H1 (cell line): ENCODE measurements around the gene PPP2R2B. TPM values are rescaled to one million over a fixed set of nuclear protein-coding genes. Genes with fewer than 3 reads are reported as not detected.

ENCODE experiments used
- CTCF ChIA-PET: fragments of 300-600 bp; sonication (Branson Sonifier 250); formaldehyde crosslinking; loops from one replicate; lab custom pipeline; 2021; ENCODE audit not compliant: partially characterized antibody; lab: Charles Lee
- POLR2A ChIA-PET: fragments of 300-600 bp; sonication (Branson Sonifier 250); formaldehyde crosslinking; loops from one replicate; lab custom pipeline; 2021; ENCODE audit warnings: inconsistent platforms; ENCODE audit not compliant: partially characterized antibody; lab: Charles Lee
- DNase-seq, 2 experiments: peaks; one replicate each; pipeline versions ENCODE4 v3.0.0 to v3.0.0-alpha.2; 2010 to 2022; ENCODE audit warnings: low spot score in 2 of 2, low read depth in 1 of 2, mixed read lengths in 1 of 2
- FAIRE-seq: peaks from 2 replicates; lab custom pipeline; 2011; peaks lifted over from hg19 to GRCh38; lab: Jason Lieb, UNC
- H2AFZ ChIP-seq: 2 replicates; pipeline ENCODE4 v1.8.1; 2012; ENCODE audit warnings: low read length, inconsistent platforms
- H2AK5ac ChIP-seq: 2 replicates; pipeline ENCODE4 v1.6.1; 2013; ENCODE audit warnings: low read depth, low read length
- H2BK120ac ChIP-seq: replicated peaks from 2 replicates; pipeline ENCODE3; 2013; ENCODE audit warnings: low read depth, low read length, inconsistent platforms
- H2BK12ac ChIP-seq: 2 replicates; pipeline ENCODE4 v1.6.1; 2013; ENCODE audit warnings: low read depth, low read length
- H2BK15ac ChIP-seq: 2 replicates; pipeline ENCODE4 v1.6.1; 2013; ENCODE audit warnings: low read length
- H2BK20ac ChIP-seq: 2 replicates; pipeline ENCODE4 v1.6.1; 2013; ENCODE audit warnings: low read length
- H2BK5ac ChIP-seq: 2 replicates; pipeline ENCODE4 v1.6.1; 2013; ENCODE audit warnings: low read depth, low read length
- H3K14ac ChIP-seq: 2 replicates; pipeline ENCODE4 v1.6.1; 2013; ENCODE audit warnings: inconsistent platforms; ENCODE audit not compliant: insufficient read length
- H3K18ac ChIP-seq: 2 replicates; pipeline ENCODE4 v1.6.1; 2013; ENCODE audit warnings: low read length; ENCODE audit errors: extremely low read depth
- H3K23ac ChIP-seq: 2 replicates; pipeline ENCODE4 v1.6.1; 2013; ENCODE audit warnings: inconsistent platforms; ENCODE audit not compliant: insufficient read length
- H3K23me2 ChIP-seq: 2 replicates; pipeline ENCODE4 v1.6.1; 2013; ENCODE audit warnings: low read depth, low read length
- H3K27ac ChIP-seq: 2 replicates; pipeline ENCODE4 v1.6.1; 2011; ENCODE audit warnings: low read depth, low read length, inconsistent platforms
- H3K27me3 ChIP-seq, 4 experiments: replicated peaks in 1 of 4; 1 replicate in 1 of 4; 2 replicates in 3 of 4; pipeline versions ENCODE4 v1.6.1 to v1.8.1; 2011 to 2013; ENCODE audit warnings: low read length in 3 of 4, mild to moderate bottlenecking in 3 of 4, inconsistent platforms in 2 of 4, mixed read lengths in 2 of 4, moderate library complexity in 1 of 4; ENCODE audit not compliant: control insufficient read depth in 3 of 4, insufficient read depth in 3 of 4; ENCODE audit errors: extremely low read depth in 1 of 4
- H3K36me3 ChIP-seq, 4 experiments: 2 replicates each; pipeline versions ENCODE4 v1.6.1 to v1.8.1; 2011 to 2013; ENCODE audit warnings: mild to moderate bottlenecking in 4 of 4, low read length in 3 of 4, moderate library complexity in 2 of 4, control low read depth in 1 of 4, inconsistent platforms in 1 of 4; ENCODE audit not compliant: insufficient read depth in 4 of 4, control insufficient read depth in 2 of 4
- H3K4ac ChIP-seq: replicated peaks from 2 replicates; pipeline ENCODE3; 2013; ENCODE audit warnings: low read length, low read depth, mixed read lengths, inconsistent platforms; ENCODE audit not compliant: insufficient read length
- H3K4me1 ChIP-seq, 4 experiments: replicated peaks in 1 of 4; 1 replicate in 1 of 4; 2 replicates in 3 of 4; pipeline versions ENCODE4 v1.6.1 to v1.8.1; 2011 to 2013; ENCODE audit warnings: low read length in 3 of 4, inconsistent platforms in 2 of 4, mixed read lengths in 1 of 4; ENCODE audit not compliant: insufficient read depth in 4 of 4, control insufficient read depth in 3 of 4
- H3K4me2 ChIP-seq, 2 experiments: 2 replicates each; pipeline versions ENCODE4 v1.6.1 to v1.8.1; 2011 to 2013; ENCODE audit warnings: low read depth in 2 of 2, low read length in 2 of 2, control low read depth in 1 of 2, inconsistent platforms in 1 of 2, mild to moderate bottlenecking in 1 of 2; ENCODE audit not compliant: insufficient read depth in 1 of 2
- H3K4me3 ChIP-seq, 4 experiments: fragments of 200-600, 300-600 bp in 1 of 4; sonication (generic), shearing (Covaris generic), sonication (Bioruptor Twin) in 1 of 4; 2 replicates each; pipeline versions ENCODE4 v1.5.1 to v1.8.1; 2011 to 2016; ENCODE audit warnings: low read length in 4 of 4, low read depth in 3 of 4, control low read depth in 2 of 4, inconsistent platforms in 2 of 4, mild to moderate bottlenecking in 2 of 4, mixed read lengths in 1 of 4, moderate library complexity in 1 of 4; ENCODE audit not compliant: insufficient read depth in 2 of 4; ENCODE audit errors: extremely low read depth in 1 of 4
- H3K56ac ChIP-seq: replicated peaks from 2 replicates; pipeline ENCODE3; 2013; ENCODE audit warnings: low read depth, mild to moderate bottlenecking, mixed read lengths, low read length, inconsistent platforms; ENCODE audit not compliant: insufficient read length
- H3K79me1 ChIP-seq: 2 replicates; pipeline ENCODE4 v1.6.1; 2013; ENCODE audit warnings: low read depth, low read length, control low read depth
- H3K79me2 ChIP-seq, 2 experiments: 2 replicates each; pipeline versions ENCODE4 v1.6.1 to v1.8.1; 2012 to 2013; ENCODE audit warnings: low read length in 2 of 2, mild to moderate bottlenecking in 2 of 2, inconsistent platforms in 1 of 2; ENCODE audit not compliant: insufficient read depth in 2 of 2, control insufficient read depth in 1 of 2
- H3K9ac ChIP-seq, 4 experiments: replicated peaks in 1 of 4; 1 replicate in 1 of 4; 2 replicates in 3 of 4; pipeline versions ENCODE4 v1.6.1 to v1.8.1; 2011 to 2013; ENCODE audit warnings: low read depth in 3 of 4, low read length in 3 of 4, control low read depth in 2 of 4, mild to moderate bottlenecking in 2 of 4, moderate library complexity in 2 of 4, inconsistent platforms in 1 of 4; ENCODE audit errors: extremely low read depth in 1 of 4
- H3K9me3 ChIP-seq, 2 experiments: 2 replicates each; pipeline versions ENCODE4 v1.6.1 to v1.8.1; 2012 to 2013; ENCODE audit warnings: mild to moderate bottlenecking in 2 of 2, moderate library complexity in 2 of 2, control low read depth in 1 of 2, inconsistent platforms in 1 of 2, low read depth in 1 of 2, low read length in 1 of 2, mixed read lengths in 1 of 2; ENCODE audit not compliant: insufficient read depth in 2 of 2
- H4K20me1 ChIP-seq, 2 experiments: replicated peaks in 1 of 2; 2 replicates each; pipeline versions ENCODE3 to v1.8.1; 2011 to 2013; ENCODE audit warnings: inconsistent platforms in 2 of 2, low read length in 2 of 2, mild to moderate bottlenecking in 1 of 2; ENCODE audit not compliant: insufficient read depth in 2 of 2, control insufficient read depth in 1 of 2
- H4K5ac ChIP-seq: 2 replicates; pipeline ENCODE4 v1.6.1; 2013; ENCODE audit warnings: low read length, low read depth, mixed read lengths, inconsistent platforms; ENCODE audit not compliant: insufficient read length
- H4K8ac ChIP-seq: 2 replicates; pipeline ENCODE4 v1.8.0; 2013; ENCODE audit warnings: mild to moderate bottlenecking, moderate library complexity, low read length, inconsistent platforms; ENCODE audit not compliant: insufficient read depth; ENCODE audit errors: extremely low read depth
- H4K91ac ChIP-seq: replicated peaks from 2 replicates; pipeline ENCODE3; 2013; ENCODE audit warnings: low read length, mixed read lengths, inconsistent platforms; ENCODE audit not compliant: insufficient read length
- CHD1 ChIP-seq: IDR thresholded peaks from 2 replicates; pipeline ENCODE4 v1.6.1; 2012; ENCODE audit warnings: low read depth, low read length, improper control_type of control experiment
- EGR1 ChIP-seq: IDR thresholded peaks from 2 replicates; pipeline ENCODE4 v1.6.1; 2011; ENCODE audit warnings: low read depth, low read length, borderline replicate concordance
- EZH2 ChIP-seq: fragments of 200-600 bp; sonication (generic); IDR thresholded peaks from 2 replicates; pipeline ENCODE4 v1.7.1; 2012; ENCODE audit warnings: low read depth, mild to moderate bottlenecking, moderate library complexity, low read length, inconsistent platforms; ENCODE audit not compliant: severe bottlenecking
- HDAC2 ChIP-seq, 2 experiments: fragments of 300-600 bp in 1 of 2; sonication (generic) in 1 of 2; IDR thresholded peaks; 2 replicates each; pipeline ENCODE4 v1.6.1; 2011 to 2012; ENCODE audit warnings: low read depth in 2 of 2, low read length in 2 of 2, mild to moderate bottlenecking in 2 of 2, moderate library complexity in 2 of 2, borderline replicate concordance in 1 of 2, inconsistent platforms in 1 of 2
- POLR2AphosphoS5 ChIP-seq: IDR thresholded peaks from 2 replicates; pipeline ENCODE4 v1.6.1; 2011; ENCODE audit warnings: low read depth, low read length
- RNF2 ChIP-seq: fragments of 200-900, 300-1000 bp; sonication (generic); IDR thresholded peaks from 2 replicates; pipeline ENCODE4 v1.7.1; 2016; ENCODE audit warnings: borderline replicate concordance, low read depth, mild to moderate bottlenecking, antibody characterized with exemption, low read length; ENCODE audit not compliant: poor library complexity, severe bottlenecking; ENCODE audit errors: missing control alignments
- SIRT6 ChIP-seq: IDR thresholded peaks from one replicate; pipeline ENCODE4 v1.7.1; 2012; ENCODE audit warnings: low read length, inconsistent platforms
- SP2 ChIP-seq: IDR thresholded peaks from 2 replicates; pipeline ENCODE4 v1.6.1; 2012; ENCODE audit warnings: mild to moderate bottlenecking, low read length, inconsistent platforms
- TEAD4 ChIP-seq: IDR thresholded peaks from 2 replicates; pipeline ENCODE4 v1.6.1; 2012; ENCODE audit warnings: low read depth, low read length, inconsistent platforms, mixed read lengths
- ZNF274 ChIP-seq: IDR thresholded peaks from 2 replicates; pipeline ENCODE4 v1.7.0; 2012; ENCODE audit warnings: low read length, borderline replicate concordance; ENCODE audit errors: extremely low read depth
- polyA plus RNA-seq, 7 experiments: library from polyadenylated mRNA; depleted of rRNA in 3 of 7; stranded (reverse) in 5 of 7; unstranded in 2 of 7; fragments of >200 nt in 5 of 7; fragments of 200-250 nt in 2 of 7; gene quantifications; 1 replicate in 5 of 7; 2 replicates in 1 of 7; 4 replicates in 1 of 7; pipeline versions ENCODE4 v1.2.1 to v1.2.3, GENCODE V29; 2011 to 2013; ENCODE audit warnings: missing spikeins in 2 of 7, mixed read lengths in 2 of 7
- total RNA-seq: library from RNA; stranded (reverse); fragmentation: NEBNext Ultra II Directional; extraction: Animal tissue kit (Norgen Biotek cat#: 25700); gene quantifications from 2 replicates; pipeline ENCODE4 v1.2.1, GENCODE V29; 2021

PPP2R2B gene
- total and polyA plus RNA-seq, 2 of the 8 experiments (the other 6 are each of a cell fraction or from before 2014, with no cell fraction given), result 21.1 to 37.1 TPM

DNA sequence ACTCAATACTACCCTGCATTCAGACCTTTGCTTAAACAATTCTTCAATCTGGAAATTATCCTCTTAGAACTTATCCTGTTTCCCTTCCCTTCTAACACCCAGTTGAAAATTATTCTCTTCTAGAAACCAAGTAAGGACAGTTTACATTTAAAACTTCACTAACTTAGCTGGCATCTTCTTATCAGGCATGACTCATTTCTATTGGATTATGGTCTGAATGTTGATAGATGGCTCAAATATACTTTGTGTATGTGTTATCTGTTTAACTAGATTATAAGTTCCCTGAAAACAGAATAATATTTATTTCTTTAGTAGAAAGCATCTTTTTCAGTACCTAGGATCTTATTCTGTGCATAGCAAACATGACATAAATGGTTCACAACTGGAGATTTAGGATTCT lies 161.9 kb downstream of the PPP2R2B start:
- Histone ChIP-seq H2BK120ac (no peak overlapping the region), H3K18ac (no peak overlapping the region), H3K4ac (no peak overlapping the region), H2AK5ac (no peak overlapping the region), H3K56ac (no peak overlapping the region), H3K4me1 (peaks cover 0 to 3% (median 0%) of the 10 kb centered on the region in 4 experiments; a peak in 1 of 7 replicates), H3K9ac (no peak overlapping the region), H3K36me3 (no peaks in the 10 kb centered on the region), H3K23ac (no peak overlapping the region), H3K4me3 (no peak overlapping the region), H4K8ac (no peak overlapping the region), H3K4me2 (no peak overlapping the region), H3K79me1 (no peaks in the 10 kb centered on the region), H3K79me2 (no peaks in the 10 kb centered on the region), H2AFZ (no peak overlapping the region), H2BK15ac (no peak overlapping the region), H4K5ac (no peak overlapping the region), H3K27me3 (no peaks in the 10 kb centered on the region), H2BK20ac (no peak overlapping the region), H4K20me1 (no peaks in the 10 kb centered on the region), H3K14ac (no peak overlapping the region), H3K9me3 (no peaks in the 10 kb centered on the region), H4K91ac (no peak overlapping the region), H2BK12ac (no peak overlapping the region), H2BK5ac (no peak overlapping the region), H3K27ac (no peak overlapping the region), H3K23me2 (no peaks in the 10 kb centered on the region; the same call in 1 of the 2 replicates)
- CTCF ChIA-PET, result interaction anchor here (5.5 kb wide), 1 partner anchor 10 kb away, joined by 41 read pairs; no protein-coding TSS in a partner anchor
- no peak for FAIRE-seq
- no peak for TF ChIP-seq EZH2
- TF ChIP-seq SP2, result no peak
- TF ChIP-seq TEAD4, result no peak
- no peak for TF ChIP-seq CHD1
- no peak for TF ChIP-seq ZNF274
- TF ChIP-seq HDAC2 (IDR thresholded peaks at IDR 0.05; ENCODE audit: borderline replicate concordance in 1 of 2, low read depth in 2 of 2, low read length in 2 of 2), result no peak
- no peak for TF ChIP-seq RNF2
- TF ChIP-seq SIRT6, result no peak
- no peak for TF ChIP-seq EGR1
- no peak for TF ChIP-seq POLR2AphosphoS5
- DNase-seq, result no peak
- POLR2A ChIA-PET, result no interaction called here
